ENCODE measurements around the gene SLC39A13.

GRCh38 chr11:47398551-47398950 is 9.8 kb upstream of the SLC39A13 start:
- TF ChIP-seq, protein P1, sequence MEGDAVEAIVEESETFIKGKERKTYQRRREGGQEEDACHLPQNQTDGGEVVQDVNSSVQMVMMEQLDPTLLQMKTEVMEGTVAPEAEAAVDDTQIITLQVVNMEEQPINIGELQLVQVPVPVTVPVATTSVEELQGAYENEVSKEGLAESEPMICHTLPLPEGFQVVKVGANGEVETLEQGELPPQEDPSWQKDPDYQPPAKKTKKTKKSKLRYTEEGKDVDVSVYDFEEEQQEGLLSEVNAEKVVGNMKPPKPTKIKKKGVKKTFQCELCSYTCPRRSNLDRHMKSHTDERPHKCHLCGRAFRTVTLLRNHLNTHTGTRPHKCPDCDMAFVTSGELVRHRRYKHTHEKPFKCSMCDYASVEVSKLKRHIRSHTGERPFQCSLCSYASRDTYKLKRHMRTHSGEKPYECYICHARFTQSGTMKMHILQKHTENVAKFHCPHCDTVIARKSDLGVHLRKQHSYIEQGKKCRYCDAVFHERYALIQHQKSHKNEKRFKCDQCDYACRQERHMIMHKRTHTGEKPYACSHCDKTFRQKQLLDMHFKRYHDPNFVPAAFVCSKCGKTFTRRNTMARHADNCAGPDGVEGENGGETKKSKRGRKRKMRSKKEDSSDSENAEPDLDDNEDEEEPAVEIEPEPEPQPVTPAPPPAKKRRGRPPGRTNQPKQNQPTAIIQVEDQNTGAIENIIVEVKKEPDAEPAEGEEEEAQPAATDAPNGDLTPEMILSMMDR (conservative IDR thresholded peaks at IDR 0.05 in 1 of 2, IDR thresholded peaks at IDR 0.05 in 1 of 2; ENCODE audit: low read depth in 1 of 2, low read length in 2 of 2) = no peak
- TF ChIP-seq EZH2 (IDR thresholded peaks at IDR 0.05; ENCODE audit: low read length, missing control alignments) = no peak

Data from fibroblast of lung (primary cell).